NCI-H1105 treated with DMSO at 0.1 percent for 48 hours (cell line): ENCODE data around the gene WAC.
A peak's percentile ranks its signal among the peaks of the same experiment; 100 is the strongest.
"Not testable (repeated sequence)": the region's sequence is repeated elsewhere in the genome, so short reads cannot be mapped to it uniquely, and the experiment has no call there.

Experiments
- DNase-seq: peaks from one replicate; lab custom pipeline; 2025; lab: John Stamatoyannopoulos, UW

The WAC gene

GRCh38 chr10:28532337-28533185 is at the start of gene WAC:
Gene WAC (plus strand): TSS chr10:28533118. CDS start chr10:28533580, 462 bp downstream.
- DNase-seq = peak; percentile 77

- no peak for DNase-seq
These were observed 43.7 kb upstream of the WAC start for GRCh38 chr10:28489206-28489605.

GRCh38 chr10:28490256-28490865 is 42.6 kb upstream of the WAC start:
- DNase-seq = not testable (repeated sequence)

- DNase-seq = no peak
These were observed 40.6 kb upstream of the WAC start for GRCh38 chr10:28492116-28492920.

GRCh38 chr10:28494420-28494819 is 38.5 kb upstream of the WAC start:
- no peak for DNase-seq

DNA sequence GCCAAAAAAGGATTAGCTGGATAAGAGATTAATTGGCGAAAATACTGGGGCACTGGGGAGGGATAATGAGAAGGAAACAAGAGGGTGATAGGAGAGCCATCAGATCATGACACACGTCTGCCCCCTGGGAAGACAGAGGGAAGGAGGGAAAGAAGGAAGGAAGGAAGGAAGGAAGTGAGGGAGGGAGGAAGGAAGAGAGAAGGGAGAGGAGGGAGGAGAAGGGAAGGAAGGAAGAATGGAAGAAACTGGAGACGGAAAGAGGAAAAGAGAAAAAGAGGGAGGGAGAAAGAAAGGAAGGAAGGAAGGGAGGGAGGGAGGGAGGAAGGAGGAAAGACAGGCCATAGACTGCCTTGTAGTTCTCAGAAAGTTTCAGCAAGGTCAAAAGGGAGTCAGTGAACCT is 37.8 kb upstream of the WAC start:
- no peak for DNase-seq

DNA sequence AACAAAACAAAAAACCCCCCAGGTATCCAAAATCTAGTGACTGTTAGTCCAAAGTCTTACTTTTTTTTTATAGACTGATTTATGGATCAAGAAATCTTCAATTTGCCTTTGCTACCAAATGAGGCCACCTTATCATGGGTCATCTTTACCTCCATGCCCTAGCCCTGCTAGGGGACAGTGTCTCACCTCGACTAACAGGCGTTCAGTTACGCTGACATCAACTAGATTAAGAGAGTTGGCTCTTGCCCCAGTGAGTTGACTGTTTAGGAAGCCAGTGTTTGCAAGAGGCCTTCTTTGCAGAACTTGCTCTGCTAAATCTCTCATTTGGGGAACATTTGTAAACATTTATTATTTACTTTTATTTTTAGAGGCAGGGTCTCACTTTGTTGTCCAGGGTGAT is 36.9 kb upstream of the WAC start:
- no peak for DNase-seq

DNA sequence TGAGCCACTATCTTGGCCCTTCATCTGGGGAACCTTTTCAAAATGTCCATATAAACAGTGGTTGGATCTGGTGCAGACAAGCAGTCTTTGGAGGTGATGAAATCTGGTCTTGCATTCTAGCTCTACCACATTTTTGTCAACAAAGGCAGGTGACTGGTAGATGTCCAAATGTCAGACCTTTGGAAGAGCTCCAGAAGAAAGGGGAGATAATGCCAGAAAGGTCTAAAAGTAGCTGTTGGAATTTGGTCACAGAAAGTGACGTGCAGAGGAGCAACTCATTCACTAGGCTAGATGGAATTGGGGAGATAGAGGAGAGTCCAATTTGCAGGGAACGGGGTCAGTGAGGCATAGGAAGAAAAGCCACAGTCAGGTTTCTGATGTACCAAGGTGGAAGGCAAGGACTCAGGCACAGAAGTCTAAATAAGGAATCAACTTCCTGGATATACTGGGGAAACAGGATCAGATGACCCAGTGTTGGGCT is 36.4 kb upstream of the WAC start:
- no peak for DNase-seq

DNA sequence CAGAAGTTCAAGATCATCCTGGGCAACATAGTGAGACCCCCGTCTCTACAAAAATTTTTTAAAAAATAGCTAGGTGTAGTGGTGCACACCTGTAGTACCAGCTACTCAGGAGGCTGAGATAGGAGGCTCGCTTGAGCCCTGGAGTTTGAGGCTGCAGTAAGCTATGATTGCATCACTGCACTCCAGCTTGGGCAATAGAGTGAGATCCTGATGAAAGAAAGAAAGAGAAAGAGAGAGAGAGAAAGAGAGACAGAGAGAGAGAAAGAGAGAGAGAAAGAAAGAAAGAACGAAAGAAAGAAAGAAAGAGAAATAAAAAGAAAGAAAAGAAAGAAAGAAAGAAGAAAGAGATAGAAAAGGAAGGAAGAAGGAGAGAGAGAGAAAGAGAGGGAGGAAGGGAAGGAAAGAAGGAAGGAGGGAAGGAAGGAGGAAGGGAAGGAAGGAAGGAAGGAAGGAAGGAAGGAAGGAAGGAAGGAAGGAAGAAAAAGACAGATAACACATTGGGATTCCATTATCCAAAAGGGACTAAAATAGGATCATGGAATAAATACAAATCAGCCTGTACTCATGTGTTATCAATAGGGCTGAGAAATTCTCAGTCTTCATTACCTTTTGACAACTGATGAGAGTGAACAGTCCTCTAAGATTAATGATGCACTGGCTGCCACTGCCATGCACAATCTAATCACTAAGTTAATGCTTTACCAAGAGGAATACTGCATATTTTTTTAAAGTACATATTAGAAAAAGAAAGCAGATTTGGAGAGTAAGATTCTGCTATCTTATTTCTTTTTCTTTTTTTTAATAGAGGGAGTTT is 35.4 kb upstream of the WAC start:
- no peak for DNase-seq

DNA sequence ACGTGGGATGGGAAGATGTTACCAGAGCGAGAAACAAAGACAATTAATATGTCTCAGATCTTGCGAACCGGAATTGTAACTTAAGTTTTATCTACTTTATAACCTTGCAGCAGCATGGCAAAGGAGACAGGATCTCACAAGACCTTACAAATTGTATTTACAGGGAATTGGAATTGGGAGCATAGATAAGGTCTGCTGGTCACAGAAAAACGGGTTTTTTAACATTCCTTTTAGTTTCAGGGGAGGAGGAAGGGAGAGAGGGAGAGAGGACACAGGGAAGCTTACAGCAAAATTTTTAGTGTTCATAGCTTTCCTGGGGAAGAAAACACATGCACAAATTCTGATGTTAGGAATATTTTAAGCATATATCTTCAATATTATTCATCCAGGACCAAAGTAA is 32.7 kb upstream of the WAC start:
- DNase-seq = not testable (repeated sequence)

- DNase-seq = peak; percentile 82
These were observed 29.8 kb upstream of the WAC start for GRCh38 chr10:28503114-28503513.

DNA sequence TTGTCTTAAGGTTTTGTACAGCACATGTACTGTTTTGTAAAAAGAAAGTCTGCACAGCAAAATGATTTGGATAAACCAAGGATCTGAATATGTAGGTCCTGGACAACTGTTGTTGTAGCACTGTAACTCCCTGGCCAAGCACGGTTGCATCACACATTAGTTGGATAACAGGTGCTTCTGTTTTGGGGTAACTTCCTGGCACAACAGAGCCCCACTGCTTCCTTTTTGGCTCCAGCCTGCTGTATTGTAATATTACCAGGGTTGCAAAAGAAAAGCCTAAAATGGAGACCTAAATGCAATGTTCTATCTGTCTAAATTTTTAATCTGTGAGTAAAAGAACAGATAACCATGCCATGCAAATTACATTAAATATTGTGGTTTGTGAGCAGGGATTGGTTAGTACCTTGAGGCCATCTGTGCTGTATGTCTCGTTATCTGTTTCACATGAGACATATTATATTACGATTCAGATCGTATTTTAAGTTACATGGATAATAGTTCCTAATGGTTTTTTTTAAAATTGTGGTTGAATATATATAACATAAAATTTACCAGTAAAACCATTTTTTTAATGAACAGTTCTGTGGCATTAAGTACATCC is 27.5 kb upstream of the WAC start:
- DNase-seq = no peak

GRCh38 chr10:28508304-28508925 is 24.5 kb upstream of the WAC start:
- DNase-seq = no peak

- no peak for DNase-seq
These were observed 23.6 kb upstream of the WAC start for GRCh38 chr10:28509286-28509685.

GRCh38 chr10:28514648-28515047 is 18.3 kb upstream of the WAC start:
- no peak for DNase-seq

DNA sequence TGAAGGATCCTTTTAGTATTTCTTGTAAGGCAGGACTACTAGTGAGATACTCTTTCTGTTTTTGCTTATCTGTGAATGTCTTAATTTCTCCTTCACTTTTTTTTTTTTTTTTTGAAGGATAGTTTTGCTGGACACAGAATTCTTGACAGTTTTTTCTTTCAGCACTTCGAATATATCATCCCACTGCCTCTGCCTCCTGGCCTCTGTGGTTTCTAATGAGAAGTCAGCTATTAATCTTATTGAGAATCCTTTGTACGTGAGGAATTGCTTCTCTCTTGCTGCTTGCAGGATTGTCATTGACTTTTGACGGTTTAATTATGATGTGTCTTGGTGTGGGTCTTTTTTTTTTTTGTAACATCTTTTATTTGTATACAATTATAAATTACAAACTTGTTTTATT is 12.6 kb upstream of the WAC start:
- DNase-seq = no peak

DNA sequence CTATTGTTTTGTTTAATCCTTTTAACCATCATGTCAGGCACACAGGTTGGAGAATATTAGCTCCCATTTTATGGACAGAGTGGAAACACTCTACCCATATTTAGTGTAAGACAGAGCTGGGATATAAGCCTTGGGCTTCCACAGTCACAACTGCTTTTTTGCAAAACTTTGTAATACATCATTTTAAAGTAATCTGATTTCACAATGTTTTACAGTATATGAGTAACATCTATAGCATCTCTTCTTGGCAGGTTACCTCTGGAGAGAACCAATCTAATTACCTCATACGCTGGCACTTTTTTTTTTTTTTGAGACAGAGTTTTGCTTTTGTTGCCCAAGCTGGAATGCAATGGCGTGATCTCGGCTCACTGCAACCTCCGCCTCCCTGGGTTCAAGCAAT is 12.1 kb upstream of the WAC start:
- DNase-seq = not testable (repeated sequence)

DNA sequence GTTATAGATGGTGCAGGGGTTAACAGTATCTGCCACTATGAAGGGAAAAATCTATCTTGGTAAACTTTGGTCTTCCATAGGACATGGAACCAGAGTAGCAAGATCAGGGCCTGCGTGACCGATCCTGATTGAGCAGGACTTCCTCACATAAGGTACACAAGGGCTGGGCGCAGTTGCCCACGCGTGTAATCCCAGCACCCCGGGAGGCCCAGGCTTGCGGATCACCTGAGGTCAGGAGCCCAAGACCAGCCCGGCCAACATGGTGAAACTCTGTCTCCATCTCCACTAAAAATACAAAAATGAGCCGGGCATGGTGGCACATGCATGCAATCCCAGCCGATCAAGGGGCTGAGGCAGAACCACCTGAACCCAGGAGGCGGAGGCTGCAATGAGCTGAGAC is 11.0 kb upstream of the WAC start:
- not testable (repeated sequence) for DNase-seq

DNA sequence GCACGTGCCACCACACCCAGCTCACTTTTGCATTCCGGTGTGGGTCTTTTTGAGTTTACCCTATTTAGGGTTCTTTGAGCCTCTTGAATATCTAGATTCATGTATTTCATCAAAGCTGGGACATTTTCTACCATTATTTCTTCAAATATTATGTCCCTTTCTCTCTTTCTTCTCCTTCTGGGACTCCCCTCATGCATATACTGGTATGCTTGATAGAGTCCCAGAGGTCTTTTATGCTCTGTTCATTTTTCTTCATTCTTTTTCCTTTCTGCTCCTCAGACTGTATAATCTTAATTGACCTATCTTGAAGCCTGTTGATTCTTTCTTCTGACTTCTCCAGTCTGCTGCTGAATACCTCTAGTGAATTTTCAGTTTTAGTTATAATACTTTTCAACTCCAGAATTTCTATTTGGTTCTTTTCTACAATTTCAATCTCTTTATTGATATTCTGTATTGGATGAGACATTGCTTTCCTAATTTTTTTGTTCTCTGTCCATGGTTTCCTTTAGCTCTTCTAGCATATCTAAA is 9.1 kb upstream of the WAC start:
- no peak for DNase-seq

DNA sequence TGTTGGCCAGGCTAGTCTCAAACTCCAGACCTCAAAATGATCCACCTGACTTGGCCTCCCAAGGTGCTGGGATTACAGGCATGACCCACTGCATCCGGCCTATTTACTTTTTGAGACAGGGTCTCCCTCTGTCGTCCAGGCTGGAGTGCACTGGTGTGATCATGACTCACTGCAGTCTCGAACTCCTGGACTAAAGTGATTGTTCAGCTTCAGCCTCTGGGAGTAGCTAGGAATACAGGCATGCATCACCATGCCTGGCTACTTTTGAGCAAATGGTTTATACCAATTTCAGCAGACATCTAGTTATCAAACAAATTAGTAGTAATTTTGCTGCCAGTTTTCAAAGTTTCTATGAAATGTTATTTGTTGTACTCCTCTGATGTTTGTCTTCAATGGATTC is 2.2 kb upstream of the WAC start:
- no peak for DNase-seq

- DNase-seq = peak; percentile 13
These were observed 257 bp downstream of the WAC start for GRCh38 chr10:28533186-28533564.
